Posterior cingulate gyrus (tissue), 11 donors: ENCODE results near the gene JCHAIN.
"Not testable (repeated sequence)": the region's sequence is repeated elsewhere in the genome, so short reads cannot be mapped to it uniquely, and the experiment has no call there.

Experiments
- DNase-seq, 10 donors: peaks; one replicate each; pipeline versions ENCODE4 v3.0.0 to v3.0.0-alpha.2; 2020 to 2021; ENCODE audit warnings: mixed read lengths in 3 of 10
- intact Hi-C: fragments of 100-400 bp; cut with DNase I; formaldehyde crosslinking; loops from one replicate; pipeline ENCODE4 v1.15.1; 2023

The JCHAIN gene

DNA sequence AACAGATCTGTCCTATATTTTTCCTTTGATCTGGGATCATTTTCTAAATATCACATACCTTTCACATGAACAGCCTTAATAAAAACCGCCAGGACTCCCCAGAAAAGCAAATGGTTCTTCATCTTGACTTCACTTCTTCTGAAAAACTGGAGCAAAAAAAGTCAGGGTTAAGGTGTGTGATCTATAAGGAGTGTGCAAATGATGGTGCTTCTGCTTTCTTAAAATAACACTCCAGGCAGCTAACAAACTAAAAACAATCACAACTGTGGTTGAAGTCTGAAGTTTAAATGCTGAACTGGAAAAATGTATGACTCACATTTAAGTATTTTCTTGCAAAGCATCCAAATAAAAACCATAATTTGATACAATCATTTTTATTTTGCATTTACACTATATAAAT lies at the start of gene JCHAIN:
Gene JCHAIN (minus strand): TSS at position 140 of the 400 bp plus-strand sequence. CDS start 18 bp downstream, at position 122.
- intact Hi-C loops, result no loop called here
- no peak for DNase-seq

DNA sequence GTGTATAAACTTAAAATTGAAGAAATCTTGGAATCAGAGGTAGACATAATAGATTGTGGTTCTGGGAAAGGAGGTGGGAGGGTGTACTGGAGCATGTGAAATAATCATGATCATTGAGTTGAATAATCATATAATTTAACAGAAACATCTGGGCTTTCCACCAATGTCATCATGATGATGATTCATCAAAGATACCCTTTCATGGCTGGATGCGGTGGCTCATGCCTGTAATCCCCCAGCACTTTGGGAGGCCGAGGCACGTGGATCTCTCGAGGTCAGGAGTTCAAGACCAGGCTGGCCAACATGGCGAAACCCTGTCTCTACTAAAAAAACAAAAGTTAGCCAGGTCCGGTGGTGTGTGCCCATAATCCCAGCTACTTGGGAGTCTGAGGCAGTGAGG lies 48.8 kb upstream of the JCHAIN start:
- no peak for DNase-seq
- intact Hi-C loops, result no loop called here

GRCh38 chr4:70714079-70714887 lies 48.0 kb upstream of the JCHAIN start:
- DNase-seq, result no peak
- intact Hi-C loops, result no loop called here

GRCh38 chr4:70713453-70714078 lies 47.3 kb upstream of the JCHAIN start:
- no peak for DNase-seq
- intact Hi-C loops, result no loop called here

DNA sequence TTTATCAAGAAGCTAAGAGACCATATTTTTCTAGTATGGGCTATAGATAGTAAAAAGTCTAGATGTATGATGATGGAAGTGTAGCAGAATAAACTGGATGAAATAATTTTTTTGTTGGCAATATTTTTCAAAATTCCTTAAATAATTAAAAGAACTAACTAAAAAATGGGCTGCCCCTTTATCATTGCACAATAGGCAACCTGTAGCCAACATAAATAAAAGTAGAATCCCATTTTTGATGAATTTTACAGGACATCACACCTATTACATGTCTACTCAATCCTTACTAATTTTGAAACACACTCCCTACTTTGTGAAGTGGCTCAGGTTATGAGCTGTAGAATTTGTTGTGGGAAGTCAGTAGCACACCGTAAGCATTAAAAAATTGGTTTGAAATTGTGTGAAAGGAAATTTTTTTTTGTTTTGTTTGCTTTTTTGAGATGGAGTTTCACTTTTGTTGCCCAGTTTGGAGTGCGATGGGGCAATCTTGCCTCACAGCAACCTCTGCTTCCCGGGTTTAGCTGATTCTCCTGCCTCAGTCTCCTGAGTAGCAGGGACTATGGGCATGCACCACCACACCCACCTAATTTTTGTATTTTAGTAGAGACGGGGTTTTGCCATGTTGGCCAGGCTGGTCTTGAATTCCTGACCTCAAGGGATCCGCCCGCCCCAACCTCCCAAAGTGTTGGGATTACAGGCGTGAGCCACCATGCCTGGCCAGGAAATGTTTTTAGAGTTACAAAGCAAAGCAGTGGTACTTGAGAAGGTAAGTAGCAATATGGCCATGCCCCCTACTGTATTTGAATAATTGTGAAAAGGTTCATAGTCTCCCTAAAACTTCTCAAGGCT lies 46.5 kb upstream of the JCHAIN start:
- no peak for DNase-seq
- intact Hi-C loops, result no loop called here

DNA sequence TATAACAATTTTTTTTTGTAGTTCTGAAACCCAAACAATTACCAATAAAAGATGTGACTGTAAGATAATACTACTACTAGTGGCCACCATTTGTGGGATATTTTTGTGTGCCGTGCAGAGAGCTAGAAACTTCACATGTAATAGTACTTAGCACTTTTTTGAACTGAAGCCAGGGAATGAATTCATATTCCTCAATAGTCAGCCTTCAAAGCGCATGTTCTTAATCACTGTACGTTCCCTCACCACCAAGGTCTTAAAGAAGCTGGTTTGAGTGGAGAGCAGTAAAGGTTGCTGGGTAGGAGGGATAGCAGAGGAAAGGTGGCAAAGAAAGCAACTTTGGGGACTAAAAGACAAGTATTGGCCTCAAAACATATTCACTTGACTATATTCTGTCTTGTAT lies 45.8 kb upstream of the JCHAIN start:
- intact Hi-C loops, result no loop called here
- no peak for DNase-seq

- intact Hi-C loops, result no loop called here
- DNase-seq, result no peak
Measured at GRCh38 chr4:70711599-70711998, 45.3 kb upstream of the JCHAIN start.

GRCh38 chr4:70709611-70710205 lies 43.4 kb upstream of the JCHAIN start:
- DNase-seq, result no peak
- intact Hi-C loops, result no loop called here

GRCh38 chr4:70706516-70706915 lies 40.2 kb upstream of the JCHAIN start:
- DNase-seq, result no peak
- intact Hi-C loops, result no loop called here

GRCh38 chr4:70706044-70706461 lies 39.7 kb upstream of the JCHAIN start:
- no peak for DNase-seq
- intact Hi-C loops, result no loop called here

DNA sequence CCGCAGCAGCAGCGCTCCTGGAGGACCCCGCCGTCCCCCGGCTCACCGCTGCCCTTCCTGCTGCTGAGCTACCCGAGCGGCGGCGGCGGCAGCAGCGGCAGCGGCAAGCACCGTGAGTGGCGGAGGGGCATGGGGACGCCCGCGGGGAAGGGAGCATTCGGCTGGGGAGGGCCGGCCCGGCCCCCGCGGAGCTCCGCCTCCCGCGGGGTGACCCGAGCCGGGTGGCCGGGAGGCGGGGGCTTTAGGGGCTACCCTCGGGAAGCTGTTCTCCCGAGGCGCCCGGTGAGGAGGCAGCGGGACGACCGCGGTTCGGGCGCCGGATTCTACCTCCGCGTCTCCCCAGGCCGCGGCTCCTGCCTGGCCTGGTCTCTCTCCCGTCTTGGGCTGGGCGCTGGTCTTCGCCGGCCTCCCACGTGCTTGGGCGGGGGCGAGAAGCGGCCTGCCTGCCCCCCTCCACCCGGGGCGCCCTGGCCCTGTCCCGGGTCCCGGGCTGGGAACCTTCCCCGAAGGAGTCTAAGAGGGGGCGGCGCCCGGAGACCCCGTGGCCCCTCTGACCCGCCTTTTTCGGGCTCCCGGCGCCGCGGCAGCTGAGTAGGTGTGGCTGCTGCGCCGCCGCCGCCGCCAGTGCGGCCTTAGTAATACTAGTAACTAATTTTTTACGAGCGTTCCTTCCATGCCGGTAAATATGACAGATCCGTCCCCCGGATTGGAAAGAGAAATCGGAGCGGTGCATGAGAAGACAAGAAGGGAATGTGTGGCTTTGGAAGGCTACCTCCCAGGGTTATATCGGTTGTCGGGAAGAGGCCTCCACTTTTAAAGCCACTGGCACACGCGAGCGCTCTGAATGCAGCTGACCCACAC lies 39.1 kb upstream of the JCHAIN start:
- intact Hi-C loops, result loop anchor here (2.0 kb wide), 2 partner anchors 15 to 17 kb away; partner anchors contain the start of genes RUFY3 and UTP3

GRCh38 chr4:70704931-70705182 lies 38.5 kb upstream of the JCHAIN start:
- intact Hi-C loops, result loop anchor here (2.0 kb wide), 2 partner anchors 16 kb away; partner anchors contain the start of genes RUFY3 and UTP3

More for the DNA sequence above, 39.1 kb upstream of the JCHAIN start:
- peak; percentile 40 to 93 (median 56) for DNase-seq

GRCh38 chr4:70704215-70704930 lies 38.1 kb upstream of the JCHAIN start:
- intact Hi-C loops, result loop anchor here (2.0 kb wide), 2 partner anchors 16 kb away; partner anchors contain the start of genes RUFY3 and UTP3
- peak; percentile 43 to 95 (median 68) for DNase-seq

More at GRCh38 chr4:70704931-70705182, 38.5 kb upstream of the JCHAIN start:
- DNase-seq, result no peak

DNA sequence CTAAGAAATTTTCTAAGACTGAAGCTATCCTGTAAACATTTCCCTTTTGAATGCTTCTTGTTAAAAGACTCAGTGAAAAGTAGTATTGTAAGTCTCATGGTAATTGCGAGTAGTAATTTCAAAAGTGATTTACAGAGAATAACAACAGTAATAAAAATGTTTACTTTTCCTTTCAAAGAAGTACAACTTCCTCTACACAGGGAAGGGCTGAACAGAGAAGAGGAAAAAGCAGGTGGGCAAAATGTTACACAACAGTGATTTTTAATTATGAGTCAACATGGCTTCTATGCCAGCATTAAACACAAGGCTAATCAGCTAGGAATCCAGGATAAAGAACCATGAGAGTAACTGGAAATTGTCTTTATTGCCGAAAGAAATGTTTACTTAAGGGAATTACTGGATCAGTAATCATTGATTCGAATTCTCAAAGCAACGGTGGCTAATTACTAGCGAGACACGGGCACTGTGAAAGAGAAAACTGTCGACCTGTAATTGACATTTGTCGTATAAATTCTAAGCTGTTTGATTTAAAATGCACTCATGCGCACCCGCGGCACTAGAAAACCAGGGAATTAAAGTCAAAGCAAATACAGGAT lies 37.4 kb upstream of the JCHAIN start:
- DNase-seq, result peak in 2 of 10 donors; percentile 22 to 25
- intact Hi-C loops, result loop anchor here (2.0 kb wide), 2 partner anchors 15 to 17 kb away; partner anchors contain the start of genes RUFY3 and UTP3

DNA sequence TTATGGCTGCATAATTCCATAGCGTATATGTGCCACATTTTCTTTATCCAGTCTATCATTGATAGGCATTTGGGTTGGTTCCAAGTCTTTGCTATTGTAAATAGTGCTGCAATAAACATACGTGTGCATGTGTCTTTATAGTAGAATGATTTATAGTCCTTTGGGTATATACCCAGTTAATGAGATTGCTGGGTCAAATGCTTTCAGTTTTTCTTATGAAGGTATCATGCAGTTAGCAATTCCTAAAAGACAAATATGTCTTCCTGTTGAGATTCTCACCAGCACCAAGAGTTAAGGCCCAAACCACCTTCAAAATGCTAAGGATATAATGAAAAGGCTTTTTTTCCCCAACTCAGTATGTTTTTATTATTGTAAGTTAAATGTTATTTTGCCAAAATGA lies 36.3 kb upstream of the JCHAIN start:
- DNase-seq, intact Hi-C loops: not testable (repeated sequence)

GRCh38 chr4:70701271-70701670 lies 35.0 kb upstream of the JCHAIN start:
- no peak for DNase-seq
- intact Hi-C loops, result no loop called here

GRCh38 chr4:70700712-70701111 lies 34.4 kb upstream of the JCHAIN start:
- no peak for DNase-seq
- intact Hi-C loops, result no loop called here

GRCh38 chr4:70698435-70698834 lies 32.1 kb upstream of the JCHAIN start:
- intact Hi-C loops, DNase-seq: not testable (repeated sequence)
